CD14-positive monocyte (primary cell): ENCODE results near the gene ENO2. TPM values are rescaled to one million over a fixed set of nuclear protein-coding genes. Genes with fewer than 3 reads are reported as not detected.
"Not testable (repeated sequence)": the region's sequence is repeated elsewhere in the genome, so short reads cannot be mapped to it uniquely, and the experiment has no call there.

Experiments
- DNase-seq, 3 donors: peaks; one replicate each; pipeline ENCODE4 v3.0.0-alpha.2; 2011 to 2022
- H2AFZ ChIP-seq: 2 replicates; pipeline ENCODE4 v1.6.0; 2012; ENCODE audit warnings: mild to moderate bottlenecking, low read depth, low read length, inconsistent platforms; ENCODE audit not compliant: insufficient read depth, poor library complexity, severe bottlenecking
- H3K27ac ChIP-seq, 2 donors: 1 replicate in 1 of 2; 2 replicates in 1 of 2; pipeline ENCODE4 v1.5.1; 2012 to 2013; ENCODE audit warnings: low read length in 2 of 2, control low read depth in 1 of 2, inconsistent platforms in 1 of 2, low read depth in 1 of 2, mild to moderate bottlenecking in 1 of 2
- H3K27me3 ChIP-seq, 2 donors: one replicate each; pipeline versions ENCODE4 v1.6.0 to v1.6.1; 2011 to 2013; ENCODE audit warnings: low read length in 2 of 2; ENCODE audit not compliant: control insufficient read depth in 2 of 2, insufficient read depth in 2 of 2
- H3K36me3 ChIP-seq, 2 donors: replicated peaks in 1 of 2; 1 replicate in 1 of 2; 2 replicates in 1 of 2; pipeline versions ENCODE4 v1.5.1 to v1.6.1; 2012 to 2013; ENCODE audit warnings: low read length in 2 of 2, control low read depth in 1 of 2, inconsistent platforms in 1 of 2, mild to moderate bottlenecking in 1 of 2; ENCODE audit not compliant: insufficient read depth in 2 of 2, control insufficient read depth in 1 of 2
- H3K4me1 ChIP-seq, 2 donors: 1 replicate in 1 of 2; 2 replicates in 1 of 2; pipeline versions ENCODE4 v1.5.1 to v1.6.1; 2012 to 2013; ENCODE audit warnings: low read length in 2 of 2, control low read depth in 1 of 2, inconsistent platforms in 1 of 2, mild to moderate bottlenecking in 1 of 2, moderate library complexity in 1 of 2; ENCODE audit not compliant: insufficient read depth in 2 of 2, control insufficient read depth in 1 of 2
- H3K4me2 ChIP-seq: replicated peaks from 2 replicates; pipeline ENCODE3; 2012; ENCODE audit warnings: low read length, moderate library complexity, mild to moderate bottlenecking; ENCODE audit not compliant: poor library complexity, severe bottlenecking; ENCODE audit errors: extremely low read depth
- H3K4me3 ChIP-seq, 3 experiments: fragments of 200-600 bp in 1 of 3; sonication (generic) in 1 of 3; replicated peaks in 1 of 3; 1 replicate in 2 of 3; 2 replicates in 1 of 3; pipeline ENCODE4 v1.5.1; 2011 to 2013; ENCODE audit warnings: low read length in 3 of 3, mild to moderate bottlenecking in 3 of 3, control low read depth in 2 of 3, low read depth in 2 of 3, inconsistent platforms in 1 of 3, moderate library complexity in 1 of 3
- H3K79me2 ChIP-seq: 2 replicates; pipeline ENCODE4 v1.6.0; 2012; ENCODE audit warnings: mild to moderate bottlenecking, control low read depth, inconsistent platforms, low read length, moderate library complexity; ENCODE audit not compliant: insufficient read depth
- H3K9ac ChIP-seq: 2 replicates; pipeline ENCODE4 v1.6.0; 2017; ENCODE audit warnings: low read length, mild to moderate bottlenecking; ENCODE audit not compliant: insufficient read depth, poor library complexity, severe bottlenecking
- H3K9me3 ChIP-seq, 2 donors: replicated peaks in 1 of 2; 1 replicate in 1 of 2; 2 replicates in 1 of 2; pipeline versions ENCODE4 v1.5.1 to v1.6.1; 2012 to 2013; ENCODE audit warnings: low read length in 2 of 2, control low read depth in 1 of 2; ENCODE audit not compliant: control insufficient read depth in 1 of 2, insufficient read depth in 1 of 2
- H4K20me1 ChIP-seq: 2 replicates; pipeline ENCODE4 v1.6.0; 2012; ENCODE audit warnings: mild to moderate bottlenecking, low read length, control low read depth, moderate library complexity; ENCODE audit not compliant: insufficient read depth
- H3K27ac Mint-ChIP-seq, 7 donors: one replicate each; pipeline ENCODE4 v1.8.0; 2020; ENCODE audit warnings: mild to moderate bottlenecking in 7 of 7, mixed read lengths in 7 of 7, moderate library complexity in 6 of 7, inconsistent platforms in 2 of 7
- H3K27me3 Mint-ChIP-seq, 3 donors: one replicate each; pipeline ENCODE4 v1.8.0; 2021 to 2022; ENCODE audit warnings: low read depth in 3 of 3, mild to moderate bottlenecking in 3 of 3, mixed read lengths in 3 of 3, moderate library complexity in 3 of 3, inconsistent platforms in 1 of 3
- H3K36me3 Mint-ChIP-seq, 2 donors: one replicate each; pipeline ENCODE4 v1.8.0; 2020; ENCODE audit warnings: mixed read lengths in 2 of 2, inconsistent platforms in 1 of 2, mild to moderate bottlenecking in 1 of 2
- H3K4me1 Mint-ChIP-seq: one replicate; pipeline ENCODE4 v1.8.0; 2020; ENCODE audit warnings: mild to moderate bottlenecking, mixed read lengths
- H3K4me3 Mint-ChIP-seq, 2 donors: one replicate each; pipeline ENCODE4 v1.8.0; 2020; ENCODE audit warnings: mild to moderate bottlenecking in 2 of 2, mixed read lengths in 2 of 2, moderate library complexity in 1 of 2
- H3K9me3 Mint-ChIP-seq, 7 donors: one replicate each; pipeline ENCODE4 v1.8.0; 2020 to 2022; ENCODE audit warnings: mixed read lengths in 7 of 7, mild to moderate bottlenecking in 6 of 7, moderate library complexity in 6 of 7, inconsistent platforms in 2 of 7
- WGBS: methylation state at CpG from one replicate; pipeline ENCODE4 v1.1.5; 2013; ENCODE audit warnings: missing lambda C conversion rate; ENCODE audit not compliant: insufficient coverage; 5-methylcytosine and 5-hydroxymethylcytosine counted together
- intact Hi-C, 2 donors: fragments of 100-400 bp; cut with micrococcal nuclease; formaldehyde crosslinking; loops; one replicate each; pipeline versions ENCODE4 v1.15.0 to v1.15.1; 2023
- polyA plus RNA-seq, 3 donors: library from polyadenylated mRNA; depleted of rRNA in 1 of 3; unstranded in 2 of 3; stranded (reverse) in 1 of 3; fragments of 300-500 nt in 2 of 3; fragments of >200 nt in 1 of 3; fragmentation: Illumina TruSeq in 2 of 3; gene quantifications; 1 replicate in 2 of 3; 2 replicates in 1 of 3; pipeline ENCODE4 v1.2.3, GENCODE V29; 2012 to 2021
- TF ChIP-seq, protein P1 (sequence below): fragments of 200-600 bp; IDR thresholded peaks from one replicate; pipeline ENCODE4 v1.8.0; 2022; ENCODE audit warnings: antibody characterized with exemption, mild to moderate bottlenecking

ENO2 gene
- polyA plus RNA-seq, 3 donors, result 0.09 to 0.43 (median 0.19) TPM

DNA sequence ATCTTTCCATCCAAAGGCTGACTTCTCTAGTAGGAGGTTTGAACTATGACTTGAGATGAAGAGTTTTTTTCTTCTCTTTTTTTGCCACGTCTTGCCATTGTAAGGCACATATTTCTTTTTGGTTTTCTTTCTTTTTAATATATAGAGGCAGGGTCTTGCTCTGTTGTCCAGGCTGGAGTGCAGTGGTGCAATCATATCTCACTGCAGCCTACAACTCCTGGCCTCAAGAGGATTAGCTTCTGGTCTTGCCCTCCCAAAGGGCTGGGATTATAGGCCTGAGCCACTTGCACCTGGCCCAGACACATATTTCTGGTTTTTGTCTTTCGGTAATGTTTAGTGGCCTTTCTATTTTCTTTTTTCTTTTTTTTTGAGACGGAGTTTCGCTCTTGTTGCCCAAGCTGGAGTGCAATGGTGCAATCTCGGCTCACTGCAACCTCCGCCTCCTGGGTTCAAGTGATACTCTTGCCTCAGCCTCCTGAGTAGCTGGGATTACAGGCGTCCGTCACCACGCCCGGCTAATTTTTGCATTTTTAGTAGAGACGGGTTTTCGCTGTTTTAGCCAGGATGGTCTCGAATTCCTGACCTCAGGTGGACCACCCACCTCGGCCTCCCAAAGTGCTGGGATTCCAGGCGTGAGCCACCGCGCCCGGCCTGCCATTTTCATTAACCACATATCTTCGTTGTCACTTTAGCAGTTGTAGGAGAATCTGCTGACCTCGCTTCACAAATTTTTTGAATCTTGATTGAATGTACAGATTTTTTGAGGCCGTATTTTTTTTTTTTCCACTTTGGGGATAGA is 24.4 kb upstream of the ENO2 start:
- H3K27ac Mint-ChIP-seq, result peak overlapping the region; percentile 85 to 96 (median 94)
- WGBS, result 47% methylated on average over 2 of the region's 21 CpGs
- H3K4me3 Mint-ChIP-seq, result peak overlapping the region; percentile 72 to 86
- peaks cover 52 to 63% of the 10 kb centered on the region in 2 donors for H3K4me1 ChIP-seq
- peak overlapping the region in 1 of 2 donors; percentile 54 for H3K27ac ChIP-seq
- H3K4me2 ChIP-seq, result peak overlapping the region; percentile 82
- intact Hi-C loops, result loop anchor here in 1 of 2 donors (2.0 kb wide), 1 partner anchor 17 kb away; the partner anchor contains the start of gene SPSB2
- H4K20me1 ChIP-seq, H3K36me3 ChIP-seq, H3K27me3 Mint-ChIP-seq, DNase-seq, H3K9ac ChIP-seq, H3K36me3 Mint-ChIP-seq, H3K27me3 ChIP-seq, H3K9me3 Mint-ChIP-seq, H3K79me2 ChIP-seq, H3K9me3 ChIP-seq, H2AFZ ChIP-seq: not testable (repeated sequence)
- peak overlapping the region in 1 of 3 experiments; percentile 72 for H3K4me3 ChIP-seq
- peaks cover 55% of the 10 kb centered on the region for H3K4me1 Mint-ChIP-seq

DNA sequence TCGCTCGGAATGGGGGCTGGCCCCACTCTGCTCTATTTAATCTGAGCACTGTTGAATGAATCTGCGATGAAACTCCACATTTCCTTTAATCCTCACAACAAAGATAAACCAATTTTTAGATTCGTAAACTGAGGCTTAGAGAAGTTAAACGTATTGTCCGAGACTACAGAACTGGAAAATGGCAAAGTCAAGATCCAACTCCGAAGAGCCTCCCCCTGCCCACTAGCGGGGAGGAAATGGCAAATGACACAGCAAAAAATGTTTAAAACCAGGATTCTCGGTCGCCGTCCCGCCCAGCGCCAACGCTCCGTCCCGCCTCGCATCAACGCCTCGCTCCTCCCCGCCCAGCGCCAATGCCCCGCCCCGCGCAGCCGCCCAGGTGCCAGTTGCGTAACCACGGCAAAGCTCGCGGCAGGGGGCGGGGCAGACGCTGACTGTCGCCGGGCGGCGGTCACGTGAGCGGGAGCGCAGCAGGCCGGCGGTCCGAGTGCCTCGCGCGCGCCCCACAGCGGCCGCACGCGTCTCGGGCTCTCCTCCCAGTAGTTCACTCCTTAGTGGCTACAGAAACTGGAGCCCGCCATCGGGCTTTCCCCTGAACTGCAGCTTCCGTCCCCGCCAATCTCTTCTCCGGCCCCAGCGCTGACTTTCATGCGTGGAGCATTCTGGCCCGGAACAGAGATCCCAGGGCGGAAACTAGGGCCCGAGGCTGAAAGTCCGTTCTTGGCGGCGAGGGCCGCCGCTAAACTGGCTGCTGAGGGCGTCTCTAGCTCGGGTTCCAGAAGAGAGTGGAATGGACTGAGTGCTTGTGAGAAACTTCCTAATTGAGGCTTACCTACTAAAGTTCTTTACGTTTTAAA is 23.4 kb upstream of the ENO2 start:
- H3K27ac ChIP-seq, result peak overlapping the region; percentile 86 to 88
- Mint-ChIP-seq H3K27ac (peak overlapping the region; percentile 85 to 96 (median 94)), H3K4me1 (peaks cover 52% of the 10 kb centered on the region), H3K4me3 (peak overlapping the region; percentile 75 to 86), H3K9me3 (peaks cover 0 to 2% (median 0%) of the 10 kb centered on the region in 7 donors), H3K27me3 (peaks cover 0 to 1% (median 0%) of the 10 kb centered on the region in 3 donors), H3K36me3 (peaks cover 0 to 1% of the 10 kb centered on the region in 2 donors)
- no peaks in the 10 kb centered on the region for H4K20me1 ChIP-seq
- H3K9ac ChIP-seq, result peak overlapping the region; percentile 69
- peak overlapping the region; percentile 87 for H2AFZ ChIP-seq
- H3K9me3 ChIP-seq, result no peaks in the 10 kb centered on the region
- H3K36me3 ChIP-seq, result no peaks in the 10 kb centered on the region
- H3K4me2 ChIP-seq, result peak overlapping the region; percentile 82
- TF ChIP-seq, protein P1, sequence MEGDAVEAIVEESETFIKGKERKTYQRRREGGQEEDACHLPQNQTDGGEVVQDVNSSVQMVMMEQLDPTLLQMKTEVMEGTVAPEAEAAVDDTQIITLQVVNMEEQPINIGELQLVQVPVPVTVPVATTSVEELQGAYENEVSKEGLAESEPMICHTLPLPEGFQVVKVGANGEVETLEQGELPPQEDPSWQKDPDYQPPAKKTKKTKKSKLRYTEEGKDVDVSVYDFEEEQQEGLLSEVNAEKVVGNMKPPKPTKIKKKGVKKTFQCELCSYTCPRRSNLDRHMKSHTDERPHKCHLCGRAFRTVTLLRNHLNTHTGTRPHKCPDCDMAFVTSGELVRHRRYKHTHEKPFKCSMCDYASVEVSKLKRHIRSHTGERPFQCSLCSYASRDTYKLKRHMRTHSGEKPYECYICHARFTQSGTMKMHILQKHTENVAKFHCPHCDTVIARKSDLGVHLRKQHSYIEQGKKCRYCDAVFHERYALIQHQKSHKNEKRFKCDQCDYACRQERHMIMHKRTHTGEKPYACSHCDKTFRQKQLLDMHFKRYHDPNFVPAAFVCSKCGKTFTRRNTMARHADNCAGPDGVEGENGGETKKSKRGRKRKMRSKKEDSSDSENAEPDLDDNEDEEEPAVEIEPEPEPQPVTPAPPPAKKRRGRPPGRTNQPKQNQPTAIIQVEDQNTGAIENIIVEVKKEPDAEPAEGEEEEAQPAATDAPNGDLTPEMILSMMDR, result peak; percentile 82
- WGBS, result 2% methylated on average over 58 of the region's 68 CpGs
- H3K4me1 ChIP-seq, result peaks cover 50 to 59% of the 10 kb centered on the region in 2 donors
- DNase-seq, result peak; percentile 97 to 98 (median 97)
- intact Hi-C loops, result loop anchor here (1.0 to 2.0 kb wide), 2 partner anchors 18 kb away; partner anchors contain the start of gene SPSB2 (in 2 of the 2)
- H3K79me2 ChIP-seq, result peaks cover 4% of the 10 kb centered on the region
- peak overlapping the region; percentile 40 to 72 (median 59) for H3K4me3 ChIP-seq
- H3K27me3 ChIP-seq, result no peaks in the 10 kb centered on the region
